ENCODE data around the gene UGGT1.

GRCh38 chr2:128160616-128161275 lies 69.7 kb downstream of the UGGT1 start:
- TF ChIP-seq, protein P1, sequence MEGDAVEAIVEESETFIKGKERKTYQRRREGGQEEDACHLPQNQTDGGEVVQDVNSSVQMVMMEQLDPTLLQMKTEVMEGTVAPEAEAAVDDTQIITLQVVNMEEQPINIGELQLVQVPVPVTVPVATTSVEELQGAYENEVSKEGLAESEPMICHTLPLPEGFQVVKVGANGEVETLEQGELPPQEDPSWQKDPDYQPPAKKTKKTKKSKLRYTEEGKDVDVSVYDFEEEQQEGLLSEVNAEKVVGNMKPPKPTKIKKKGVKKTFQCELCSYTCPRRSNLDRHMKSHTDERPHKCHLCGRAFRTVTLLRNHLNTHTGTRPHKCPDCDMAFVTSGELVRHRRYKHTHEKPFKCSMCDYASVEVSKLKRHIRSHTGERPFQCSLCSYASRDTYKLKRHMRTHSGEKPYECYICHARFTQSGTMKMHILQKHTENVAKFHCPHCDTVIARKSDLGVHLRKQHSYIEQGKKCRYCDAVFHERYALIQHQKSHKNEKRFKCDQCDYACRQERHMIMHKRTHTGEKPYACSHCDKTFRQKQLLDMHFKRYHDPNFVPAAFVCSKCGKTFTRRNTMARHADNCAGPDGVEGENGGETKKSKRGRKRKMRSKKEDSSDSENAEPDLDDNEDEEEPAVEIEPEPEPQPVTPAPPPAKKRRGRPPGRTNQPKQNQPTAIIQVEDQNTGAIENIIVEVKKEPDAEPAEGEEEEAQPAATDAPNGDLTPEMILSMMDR (conservative IDR thresholded peaks at IDR 0.05; ENCODE audit: low read depth, low read length), result no peak
- TF ChIP-seq EZH2 (IDR thresholded peaks at IDR 0.05; ENCODE audit: borderline replicate concordance, low read depth, low read length, poor library complexity, severe bottlenecking), result no peak
